Spinal cord (tissue), 10 donors: ENCODE data around the gene AJM1. TPM values are rescaled to one million over a fixed set of nuclear protein-coding genes. Genes with fewer than 3 reads are reported as not detected.
A peak's percentile ranks its signal among the peaks of the same experiment; 100 is the strongest.

Source experiments
- DNase-seq, 6 donors: peaks; one replicate each; pipeline versions ENCODE4 v3.0.0 to v3.0.0-alpha.2; 2013 to 2015; ENCODE audit warnings: low spot score in 6 of 6, low read depth in 4 of 6
- H3K27ac ChIP-seq: one replicate; pipeline ENCODE4 v1.5.1; 2013; ENCODE audit warnings: low read depth, low read length, control low read depth
- H3K27me3 ChIP-seq: one replicate; pipeline ENCODE4 v1.6.1; 2013; ENCODE audit warnings: low read length; ENCODE audit not compliant: control insufficient read depth, insufficient read depth
- H3K36me3 ChIP-seq: one replicate; pipeline ENCODE4 v1.6.1; 2013; ENCODE audit warnings: low read length; ENCODE audit not compliant: control insufficient read depth, insufficient read depth
- H3K4me1 ChIP-seq: one replicate; pipeline ENCODE4 v1.6.1; 2013; ENCODE audit warnings: low read length; ENCODE audit not compliant: control insufficient read depth, insufficient read depth
- H3K4me3 ChIP-seq: one replicate; pipeline ENCODE4 v1.5.1; 2013; ENCODE audit warnings: low read depth, low read length, control low read depth
- H3K9me3 ChIP-seq: one replicate; pipeline ENCODE4 v1.6.1; 2013; ENCODE audit warnings: low read length; ENCODE audit not compliant: control insufficient read depth, insufficient read depth
- WGBS: methylation state at CpG from one replicate; pipeline ENCODE4 v1.1.5; 2013; ENCODE audit warnings: missing lambda C conversion rate; ENCODE audit not compliant: insufficient coverage; 5-methylcytosine and 5-hydroxymethylcytosine counted together
- polyA plus RNA-seq, 2 donors: library from polyadenylated mRNA; unstranded; fragments of 120-200 nt; gene quantifications; one replicate each; pipeline ENCODE4 v1.2.1, GENCODE V29; 2013; ENCODE audit not compliant: insufficient read length in 2 of 2
- total RNA-seq, 2 donors: library from RNA; depleted of rRNA in 1 of 2; stranded (reverse); fragments of 120-200 nt in 1 of 2; fragments of >200 nt in 1 of 2; gene quantifications; one replicate each; pipeline versions ENCODE4 v1.2.3 to v1.2.4, GENCODE V29; 2013 to 2014
- donor health status: healthy.

Gene AJM1
- total and polyA plus RNA-seq, 4 donors: 1.2 to 20.5 (median 10.7) TPM

- 76% methylated on average over 26 of the region's 26 CpGs for WGBS
- Histone ChIP-seq H3K9me3 (no peaks in the 10 kb centered on the region), H3K4me1 (peaks cover 22% of the 10 kb centered on the region), H3K27ac (no peak overlapping the region), H3K36me3 (peaks cover 100% of the 10 kb centered on the region), H3K27me3 (no peaks in the 10 kb centered on the region), H3K4me3 (no peak overlapping the region)
- peak in 1 of 6 donors; percentile 3 for DNase-seq
These were observed 13.3 kb downstream of the AJM1 start for GRCh38 chr9:136855461-136856078.

GRCh38 chr9:136856079-136856476 lies 13.8 kb downstream of the AJM1 start:
- no peaks in the 10 kb centered on the region for H3K9me3 ChIP-seq
- no peak overlapping the region for H3K27ac ChIP-seq
- peak in 1 of 6 donors; percentile 1 for DNase-seq
- WGBS: 79% methylated on average over 13 of the region's 15 CpGs
- H3K4me1 ChIP-seq: peaks cover 17% of the 10 kb centered on the region
- H3K4me3 ChIP-seq: no peak overlapping the region
- H3K27me3 ChIP-seq: no peaks in the 10 kb centered on the region
- peaks cover 100% of the 10 kb centered on the region for H3K36me3 ChIP-seq

GRCh38 chr9:136856541-136857141 lies 14.4 kb downstream of the AJM1 start:
- H3K9me3 ChIP-seq: no peaks in the 10 kb centered on the region
- H3K4me3 ChIP-seq: no peak overlapping the region
- H3K27ac ChIP-seq: no peak overlapping the region
- H3K36me3 ChIP-seq: peaks cover 100% of the 10 kb centered on the region
- no peaks in the 10 kb centered on the region for H3K27me3 ChIP-seq
- DNase-seq: peak in 1 of 6 donors; percentile 8
- H3K4me1 ChIP-seq: peaks cover 14% of the 10 kb centered on the region
- 90% methylated on average over 11 of the region's 14 CpGs for WGBS

DNA sequence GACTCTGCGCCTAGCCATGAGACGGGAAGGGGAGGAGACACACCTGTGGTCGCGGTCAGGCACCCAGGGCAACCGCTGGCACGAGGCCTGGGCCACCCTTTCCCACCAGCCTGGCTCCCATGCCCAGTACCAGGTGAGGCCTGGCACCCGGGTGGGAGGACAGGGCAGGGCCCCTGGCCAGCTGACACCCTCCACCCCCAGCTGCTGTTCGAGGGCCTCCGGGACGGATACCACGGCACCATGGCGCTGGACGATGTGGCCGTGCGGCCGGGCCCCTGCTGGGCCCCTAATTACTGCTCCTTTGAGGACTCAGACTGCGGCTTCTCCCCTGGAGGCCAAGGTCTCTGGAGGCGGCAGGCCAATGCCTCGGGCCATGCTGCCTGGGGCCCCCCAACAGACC lies 14.9 kb downstream of the AJM1 start:
- DNase-seq: peak in 1 of 6 donors; percentile 2
- Histone ChIP-seq H3K27me3 (no peaks in the 10 kb centered on the region), H3K27ac (no peak overlapping the region), H3K4me3 (no peak overlapping the region), H3K36me3 (peaks cover 100% of the 10 kb centered on the region), H3K4me1 (peaks cover 14% of the 10 kb centered on the region), H3K9me3 (no peaks in the 10 kb centered on the region)
- WGBS: 60% methylated on average over 19 of the region's 19 CpGs

DNA sequence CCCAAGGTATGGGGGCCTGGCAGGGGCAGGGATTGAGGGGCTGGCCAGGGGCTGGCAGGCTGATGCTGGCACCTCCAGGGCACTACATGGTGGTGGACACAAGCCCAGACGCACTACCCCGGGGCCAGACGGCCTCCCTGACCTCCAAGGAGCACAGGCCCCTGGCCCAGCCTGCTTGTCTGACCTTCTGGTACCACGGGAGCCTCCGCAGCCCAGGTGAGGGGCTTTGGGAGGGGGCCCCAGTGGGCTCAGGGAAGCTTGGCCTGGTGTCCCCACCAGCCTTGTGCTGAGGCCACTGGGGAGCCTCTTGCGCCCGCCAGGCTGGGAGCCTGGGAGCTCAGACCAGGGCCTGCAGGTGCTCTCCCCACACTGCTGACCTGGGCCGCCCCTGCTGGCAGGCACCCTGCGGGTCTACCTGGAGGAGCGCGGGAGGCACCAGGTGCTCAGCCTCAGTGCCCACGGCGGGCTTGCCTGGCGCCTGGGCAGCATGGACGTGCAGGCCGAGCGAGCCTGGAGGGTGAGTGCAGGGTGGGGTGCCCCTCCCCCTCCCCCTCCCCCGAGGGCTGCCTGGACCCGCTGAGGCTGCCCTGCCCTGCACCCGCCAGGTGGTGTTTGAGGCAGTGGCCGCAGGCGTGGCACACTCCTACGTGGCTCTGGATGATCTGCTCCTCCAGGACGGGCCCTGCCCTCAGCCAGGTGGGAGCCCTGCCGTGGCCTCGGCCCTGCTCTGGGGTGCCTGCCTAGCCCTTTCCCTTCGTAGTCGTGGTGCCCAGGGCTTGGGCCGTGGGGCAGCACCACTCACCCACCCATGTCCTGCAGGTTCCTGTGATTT lies 15.5 kb downstream of the AJM1 start:
- H3K9me3 ChIP-seq: no peaks in the 10 kb centered on the region
- no peaks in the 10 kb centered on the region for H3K27me3 ChIP-seq
- peaks cover 14% of the 10 kb centered on the region for H3K4me1 ChIP-seq
- H3K36me3 ChIP-seq: peaks cover 100% of the 10 kb centered on the region
- H3K4me3 ChIP-seq: no peak overlapping the region
- H3K27ac ChIP-seq: no peak overlapping the region
- 80% methylated on average over 22 of the region's 29 CpGs for WGBS
- peak in 1 of 6 donors; percentile 2 for DNase-seq

- 88% methylated on average over 15 of the region's 15 CpGs for WGBS
- Histone ChIP-seq H3K4me1 (peaks cover 14% of the 10 kb centered on the region), H3K36me3 (peaks cover 100% of the 10 kb centered on the region), H3K27ac (no peak overlapping the region), H3K27me3 (no peaks in the 10 kb centered on the region), H3K4me3 (no peak overlapping the region), H3K9me3 (no peaks in the 10 kb centered on the region)
- DNase-seq: no peak
These were observed 16.2 kb downstream of the AJM1 start for GRCh38 chr9:136858452-136858843.

DNA sequence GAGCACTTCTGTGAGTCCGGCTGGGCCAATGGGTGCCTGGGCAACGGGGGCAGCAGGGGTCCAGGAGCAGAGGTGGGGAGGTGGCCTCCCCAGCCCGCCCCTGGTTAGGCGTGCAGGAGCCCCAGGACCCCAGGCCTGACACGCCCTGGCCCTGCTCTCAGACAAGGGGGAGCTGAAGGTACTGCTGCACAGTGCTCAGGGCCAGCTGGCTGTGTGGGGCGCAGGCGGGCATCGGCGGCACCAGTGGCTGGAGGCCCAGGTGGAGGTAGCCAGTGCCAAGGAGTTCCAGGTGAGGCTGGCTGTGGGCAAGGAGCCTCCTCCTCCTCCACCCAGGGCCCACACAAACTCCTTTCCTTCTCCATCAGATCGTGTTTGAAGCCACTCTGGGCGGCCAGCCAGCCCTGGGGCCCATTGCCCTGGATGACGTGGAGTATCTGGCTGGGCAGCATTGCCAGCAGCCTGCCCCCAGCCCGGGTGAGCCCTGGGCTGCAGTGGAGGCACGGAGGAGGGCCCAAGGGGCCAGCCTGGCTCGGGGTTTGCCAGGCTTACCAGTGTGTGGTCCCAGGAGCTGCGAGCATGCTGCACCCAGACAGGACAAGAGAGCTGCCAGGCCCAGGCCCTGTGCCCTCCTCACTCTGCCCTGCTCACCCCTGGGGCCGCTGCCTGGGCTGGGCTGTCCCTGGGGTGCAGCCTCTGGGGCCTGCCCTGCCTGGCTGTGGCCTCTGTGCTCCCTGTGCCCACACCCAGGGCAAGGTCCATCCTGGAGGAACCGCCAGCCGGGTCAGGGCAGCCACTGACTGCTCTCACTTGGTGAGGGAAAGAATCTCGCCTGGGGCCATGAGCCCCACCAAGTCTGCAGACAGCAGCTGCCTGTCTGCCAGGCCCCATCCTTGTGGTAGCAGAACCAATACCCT lies 16.8 kb downstream of the AJM1 start:
- Histone ChIP-seq H3K4me1 (peaks cover 14% of the 10 kb centered on the region), H3K36me3 (peaks cover 98% of the 10 kb centered on the region), H3K9me3 (no peaks in the 10 kb centered on the region), H3K27ac (no peak overlapping the region), H3K27me3 (no peaks in the 10 kb centered on the region), H3K4me3 (no peak overlapping the region)
- peak in 2 of 6 donors; percentile 12 to 70 for DNase-seq
- WGBS: 71% methylated on average over 16 of the region's 20 CpGs

GRCh38 chr9:136860529-136860928 lies 18.3 kb downstream of the AJM1 start:
- peaks cover 90% of the 10 kb centered on the region for H3K36me3 ChIP-seq
- WGBS: 85% methylated on average over 9 of the region's 9 CpGs

More at GRCh38 chr9:136860529-136860928, 18.3 kb downstream of the AJM1 start:
- peaks cover 25% of the 10 kb centered on the region for H3K4me1 ChIP-seq
- no peak overlapping the region for H3K4me3 ChIP-seq
- H3K9me3 ChIP-seq: no peaks in the 10 kb centered on the region
- H3K27ac ChIP-seq: no peak overlapping the region
- H3K27me3 ChIP-seq: no peaks in the 10 kb centered on the region
- DNase-seq: peak in 1 of 6 donors; percentile 0
